HepG2 (cell line): Measurements from ENCODE around the gene ACTN1. TPM values are rescaled to one million over a fixed set of nuclear protein-coding genes. Genes with fewer than 3 reads are reported as not detected.
A peak's percentile ranks its signal among the peaks of the same experiment; 100 is the strongest.

Source experiments
- AGO2 ChIP-seq: fragments of 200-400 bp; formaldehyde crosslinking; optimal IDR thresholded peaks from 2 replicates; pipeline ENCODE3; 2017; ENCODE audit warnings: mild to moderate bottlenecking, low read depth, low read length, moderate library complexity
- BCL6 ChIP-seq: IDR thresholded peaks from 2 replicates; pipeline ENCODE4 v1.6.1; 2016; ENCODE audit warnings: missing genetic modification reagents, missing compliant biosample characterization
- HOXD1 ChIP-seq: sonication (generic); formaldehyde crosslinking; IDR thresholded peaks from 2 replicates; pipeline ENCODE4 v1.5.0; 2020; ENCODE audit warnings: missing genetic modification reagents
- MXD4 ChIP-seq: IDR thresholded peaks from 2 replicates; pipeline ENCODE4 v1.6.1; 2016; ENCODE audit warnings: mild to moderate bottlenecking, missing biosample characterization, missing genetic modification reagents
- NCOR1 ChIP-seq: fragments of 200-600 bp; sonication (generic); IDR thresholded peaks from 2 replicates; pipeline ENCODE4 v1.7.0; 2017; ENCODE audit warnings: antibody characterized with exemption, low read length, borderline replicate concordance
- ZNF335 ChIP-seq: sonication (generic); formaldehyde crosslinking; IDR thresholded peaks from 2 replicates; pipeline ENCODE4 v1.4.0; 2020; ENCODE audit warnings: missing genetic modification reagents
- ZNF468 ChIP-seq: sonication (generic); formaldehyde crosslinking; IDR thresholded peaks from 2 replicates; pipeline ENCODE4 v1.8.0; 2022; ENCODE audit warnings: mild to moderate bottlenecking, moderate library complexity, missing genetic modification reagents
- ZNF629 ChIP-seq: sonication (generic); formaldehyde crosslinking; conservative IDR thresholded peaks from 2 replicates; pipeline ENCODE4 v1.5.0; 2020; ENCODE audit warnings: missing genetic modification reagents
- ZSCAN20 ChIP-seq: sonication (generic); formaldehyde crosslinking; IDR thresholded peaks from 2 replicates; pipeline ENCODE4 v1.4.0; 2020; ENCODE audit warnings: missing genetic modification reagents, mild to moderate bottlenecking, borderline replicate concordance
- polyA plus RNA-seq, 8 experiments: library from polyadenylated mRNA; depleted of rRNA in 3 of 8; stranded (reverse) in 7 of 8; unstranded in 1 of 8; fragments of >200 nt; fragmentation: Illumina TruSeq in 4 of 8; extraction: Trizol in 4 of 8; gene quantifications; 2 replicates each; pipeline versions ENCODE4 v1.2.1 to v1.2.3, GENCODE V29; 2011 to 2016; ENCODE audit warnings: low read depth in 4 of 8, missing spikeins in 1 of 8, mixed read lengths in 1 of 8; ENCODE audit not compliant: insufficient read depth in 1 of 8
- total RNA-seq, 5 experiments: library from RNA; depleted of rRNA; stranded (reverse); fragments of >200 nt; fragmentation: Illumina TruSeq; extraction: Trizol; gene quantifications; 2 replicates each; pipeline ENCODE4 v1.2.3, GENCODE V29; 2016; ENCODE audit warnings: low read depth in 1 of 5
- TF ChIP-seq, protein P1 (sequence below): sonication (generic); formaldehyde crosslinking; IDR thresholded peaks from 2 replicates; pipeline ENCODE4 v1.4.0; 2020; ENCODE audit warnings: missing genetic modification reagents
- TF ChIP-seq, protein P2 (sequence below): IDR thresholded peaks from 2 replicates; pipeline ENCODE4 v1.6.1; 2016; ENCODE audit warnings: mild to moderate bottlenecking
- TF ChIP-seq, protein P3 (sequence below), 2 experiments: sonication (generic) in 1 of 2; formaldehyde crosslinking in 1 of 2; IDR thresholded peaks; 2 replicates each; pipeline versions ENCODE4 v1.6.1 to v1.9.0; 2014 to 2022; ENCODE audit warnings: antibody characterized with exemption in 1 of 2, borderline replicate concordance in 1 of 2, inconsistent platforms in 1 of 2, low read depth in 1 of 2, missing genetic modification reagents in 1 of 2
- TF ChIP-seq, protein P4 (sequence below): sonication (generic); formaldehyde crosslinking; IDR thresholded peaks from 2 replicates; pipeline ENCODE4 v1.9.0; 2022; ENCODE audit warnings: missing genetic modification reagents, mild to moderate bottlenecking, borderline replicate concordance
- TF ChIP-seq, protein P5 (sequence below): sonication (generic); formaldehyde crosslinking; IDR thresholded peaks from 2 replicates; pipeline ENCODE4 v1.4.0; 2020; ENCODE audit warnings: mild to moderate bottlenecking, missing genetic modification reagents

Gene ACTN1
- total and polyA plus RNA-seq, 2 of the 13 experiments (the other 11 are each of a cell fraction or from before 2014, with no cell fraction given) = 58.6 to 162 TPM

DNA sequence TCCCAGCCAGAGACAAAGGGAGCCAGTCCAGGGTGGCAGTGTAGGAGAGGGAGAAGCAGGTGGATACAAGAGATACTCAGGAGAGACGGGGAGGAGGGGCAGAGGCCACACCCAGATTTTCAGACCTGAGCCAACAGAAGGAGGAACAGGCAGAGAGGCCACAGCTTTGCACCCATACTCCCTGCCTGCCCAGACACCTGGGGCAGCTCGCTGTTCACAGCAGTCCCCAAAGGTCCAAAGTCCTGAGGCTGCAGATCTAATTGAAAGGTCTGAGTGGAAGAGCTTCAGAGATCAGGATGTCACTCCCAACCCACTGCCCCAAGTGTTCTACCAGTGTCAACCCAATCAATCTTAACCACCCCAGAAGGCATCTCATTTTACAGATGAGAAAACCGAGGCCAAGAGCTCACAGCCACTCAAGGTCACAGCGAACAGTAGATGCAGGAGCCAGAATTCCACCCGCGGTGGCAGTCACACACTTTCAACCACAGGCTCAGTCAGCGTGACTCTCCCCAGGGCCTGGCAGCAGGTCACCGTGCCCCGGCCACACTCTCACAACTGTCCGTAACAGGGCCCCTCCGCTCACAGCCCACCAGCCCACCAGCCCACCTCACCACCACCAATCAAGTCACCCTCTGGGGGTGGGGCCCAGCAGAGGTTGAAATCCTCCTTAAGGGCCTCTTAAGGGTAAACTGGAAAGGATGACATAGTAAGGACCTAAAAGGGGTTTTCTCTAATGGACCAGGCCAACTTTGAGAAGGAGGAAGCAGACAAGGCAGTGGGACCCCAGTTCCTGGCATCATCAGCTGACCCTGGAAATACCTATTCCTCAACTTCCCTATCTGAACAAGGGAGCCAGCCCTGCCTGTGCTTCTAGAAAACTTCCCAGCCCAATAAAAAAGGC, 33.3 kb downstream of the ACTN1 start (continued):
- TF ChIP-seq, protein P1, sequence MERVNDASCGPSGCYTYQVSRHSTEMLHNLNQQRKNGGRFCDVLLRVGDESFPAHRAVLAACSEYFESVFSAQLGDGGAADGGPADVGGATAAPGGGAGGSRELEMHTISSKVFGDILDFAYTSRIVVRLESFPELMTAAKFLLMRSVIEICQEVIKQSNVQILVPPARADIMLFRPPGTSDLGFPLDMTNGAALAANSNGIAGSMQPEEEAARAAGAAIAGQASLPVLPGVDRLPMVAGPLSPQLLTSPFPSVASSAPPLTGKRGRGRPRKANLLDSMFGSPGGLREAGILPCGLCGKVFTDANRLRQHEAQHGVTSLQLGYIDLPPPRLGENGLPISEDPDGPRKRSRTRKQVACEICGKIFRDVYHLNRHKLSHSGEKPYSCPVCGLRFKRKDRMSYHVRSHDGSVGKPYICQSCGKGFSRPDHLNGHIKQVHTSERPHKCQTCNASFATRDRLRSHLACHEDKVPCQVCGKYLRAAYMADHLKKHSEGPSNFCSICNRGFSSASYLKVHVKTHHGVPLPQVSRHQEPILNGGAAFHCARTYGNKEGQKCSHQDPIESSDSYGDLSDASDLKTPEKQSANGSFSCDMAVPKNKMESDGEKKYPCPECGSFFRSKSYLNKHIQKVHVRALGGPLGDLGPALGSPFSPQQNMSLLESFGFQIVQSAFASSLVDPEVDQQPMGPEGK (CRISPR knock-in tag) = no peak
- no peak for TF ChIP-seq AGO2
- 0 out of 2 replicates have a peak, but pooled peaks have one; percentile 22 for TF ChIP-seq NCOR1
- 0 out of 2 replicates have a peak, but pooled peaks have one; percentile 12 for TF ChIP-seq BCL6 (CRISPR knock-in tag)
- 0 out of 2 replicates have a peak, but pooled peaks have one; percentile 41 for TF ChIP-seq HOXD1 (CRISPR knock-in tag)
- no peak for TF ChIP-seq ZNF468 (CRISPR knock-in tag)
- TF ChIP-seq MXD4 (CRISPR knock-in tag) = no peak
- TF ChIP-seq, protein P2, sequence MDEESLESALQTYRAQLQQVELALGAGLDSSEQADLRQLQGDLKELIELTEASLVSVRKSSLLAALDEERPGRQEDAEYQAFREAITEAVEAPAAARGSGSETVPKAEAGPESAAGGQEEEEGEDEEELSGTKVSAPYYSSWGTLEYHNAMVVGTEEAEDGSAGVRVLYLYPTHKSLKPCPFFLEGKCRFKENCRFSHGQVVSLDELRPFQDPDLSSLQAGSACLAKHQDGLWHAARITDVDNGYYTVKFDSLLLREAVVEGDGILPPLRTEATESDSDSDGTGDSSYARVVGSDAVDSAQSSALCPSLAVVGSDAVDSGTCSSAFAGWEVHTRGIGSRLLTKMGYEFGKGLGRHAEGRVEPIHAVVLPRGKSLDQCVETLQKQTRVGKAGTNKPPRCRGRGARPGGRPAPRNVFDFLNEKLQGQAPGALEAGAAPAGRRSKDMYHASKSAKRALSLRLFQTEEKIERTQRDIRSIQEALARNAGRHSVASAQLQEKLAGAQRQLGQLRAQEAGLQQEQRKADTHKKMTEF (CRISPR knock-in tag) = no peak
- no peak for TF ChIP-seq ZNF335 (CRISPR knock-in tag)
- TF ChIP-seq, protein P3, sequence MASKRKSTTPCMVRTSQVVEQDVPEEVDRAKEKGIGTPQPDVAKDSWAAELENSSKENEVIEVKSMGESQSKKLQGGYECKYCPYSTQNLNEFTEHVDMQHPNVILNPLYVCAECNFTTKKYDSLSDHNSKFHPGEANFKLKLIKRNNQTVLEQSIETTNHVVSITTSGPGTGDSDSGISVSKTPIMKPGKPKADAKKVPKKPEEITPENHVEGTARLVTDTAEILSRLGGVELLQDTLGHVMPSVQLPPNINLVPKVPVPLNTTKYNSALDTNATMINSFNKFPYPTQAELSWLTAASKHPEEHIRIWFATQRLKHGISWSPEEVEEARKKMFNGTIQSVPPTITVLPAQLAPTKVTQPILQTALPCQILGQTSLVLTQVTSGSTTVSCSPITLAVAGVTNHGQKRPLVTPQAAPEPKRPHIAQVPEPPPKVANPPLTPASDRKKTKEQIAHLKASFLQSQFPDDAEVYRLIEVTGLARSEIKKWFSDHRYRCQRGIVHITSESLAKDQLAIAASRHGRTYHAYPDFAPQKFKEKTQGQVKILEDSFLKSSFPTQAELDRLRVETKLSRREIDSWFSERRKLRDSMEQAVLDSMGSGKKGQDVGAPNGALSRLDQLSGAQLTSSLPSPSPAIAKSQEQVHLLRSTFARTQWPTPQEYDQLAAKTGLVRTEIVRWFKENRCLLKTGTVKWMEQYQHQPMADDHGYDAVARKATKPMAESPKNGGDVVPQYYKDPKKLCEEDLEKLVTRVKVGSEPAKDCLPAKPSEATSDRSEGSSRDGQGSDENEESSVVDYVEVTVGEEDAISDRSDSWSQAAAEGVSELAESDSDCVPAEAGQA (IDR thresholded peaks at IDR 0.05; ENCODE audit: low read depth) = no peak
- TF ChIP-seq, protein P3 (CRISPR knock-in tag; IDR thresholded peaks at IDR 0.05; ENCODE audit: borderline replicate concordance) = no peak
- TF ChIP-seq ZSCAN20 (CRISPR knock-in tag) = no peak
- TF ChIP-seq, protein P4, sequence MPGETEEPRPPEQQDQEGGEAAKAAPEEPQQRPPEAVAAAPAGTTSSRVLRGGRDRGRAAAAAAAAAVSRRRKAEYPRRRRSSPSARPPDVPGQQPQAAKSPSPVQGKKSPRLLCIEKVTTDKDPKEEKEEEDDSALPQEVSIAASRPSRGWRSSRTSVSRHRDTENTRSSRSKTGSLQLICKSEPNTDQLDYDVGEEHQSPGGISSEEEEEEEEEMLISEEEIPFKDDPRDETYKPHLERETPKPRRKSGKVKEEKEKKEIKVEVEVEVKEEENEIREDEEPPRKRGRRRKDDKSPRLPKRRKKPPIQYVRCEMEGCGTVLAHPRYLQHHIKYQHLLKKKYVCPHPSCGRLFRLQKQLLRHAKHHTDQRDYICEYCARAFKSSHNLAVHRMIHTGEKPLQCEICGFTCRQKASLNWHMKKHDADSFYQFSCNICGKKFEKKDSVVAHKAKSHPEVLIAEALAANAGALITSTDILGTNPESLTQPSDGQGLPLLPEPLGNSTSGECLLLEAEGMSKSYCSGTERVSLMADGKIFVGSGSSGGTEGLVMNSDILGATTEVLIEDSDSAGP (CRISPR knock-in tag) = 0 out of 2 replicates have a peak, but pooled peaks have one; percentile 24
- peak; percentile 91 for TF ChIP-seq ZNF629
- TF ChIP-seq, protein P5, sequence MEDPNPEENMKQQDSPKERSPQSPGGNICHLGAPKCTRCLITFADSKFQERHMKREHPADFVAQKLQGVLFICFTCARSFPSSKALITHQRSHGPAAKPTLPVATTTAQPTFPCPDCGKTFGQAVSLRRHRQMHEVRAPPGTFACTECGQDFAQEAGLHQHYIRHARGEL = no peak
